DMS153 treated with DMSO at 0.1 percent for 48 hours (cell line): ENCODE measurements around the gene C2orf80.
"Not testable (repeated sequence)": the region's sequence is repeated elsewhere in the genome, so short reads cannot be mapped to it uniquely, and the experiment has no call there.

Experiments
- DNase-seq: peaks from one replicate; lab custom pipeline; 2025; ENCODE audit not compliant: unreplicated experiment; lab: John Stamatoyannopoulos, UW

C2orf80 gene

GRCh38 chr2:208189810-208190503 is at the start of gene C2orf80:
Gene C2orf80 (minus strand): TSS chr2:208190030. CDS start chr2:208186986, 3,044 bp downstream.
- no peak for DNase-seq

- DNase-seq: no peak
These were observed 46.0 kb upstream of the C2orf80 start for GRCh38 chr2:208235860-208236259.

GRCh38 chr2:208234786-208235185 is 45.0 kb upstream of the C2orf80 start:
- DNase-seq: no peak

- no peak for DNase-seq
These were observed 38.6 kb upstream of the C2orf80 start for GRCh38 chr2:208228476-208228875.

- no peak for DNase-seq
These were observed 37.9 kb upstream of the C2orf80 start for GRCh38 chr2:208227581-208228232.

- DNase-seq: no peak
These were observed 35.0 kb upstream of the C2orf80 start for GRCh38 chr2:208224802-208225201.

GRCh38 chr2:208222351-208222750 is 32.5 kb upstream of the C2orf80 start:
- no peak for DNase-seq

GRCh38 chr2:208221873-208222272 is 32.0 kb upstream of the C2orf80 start:
- DNase-seq: not testable (repeated sequence)

- no peak for DNase-seq
These were observed 21.0 kb upstream of the C2orf80 start for GRCh38 chr2:208210688-208211451.

- DNase-seq: no peak
These were observed 18.7 kb upstream of the C2orf80 start for GRCh38 chr2:208208335-208209085.

GRCh38 chr2:208207769-208208168 is 17.9 kb upstream of the C2orf80 start:
- no peak for DNase-seq

GRCh38 chr2:208204166-208204565 is 14.3 kb upstream of the C2orf80 start:
- DNase-seq: no peak

- DNase-seq: no peak
These were observed 5.7 kb upstream of the C2orf80 start for GRCh38 chr2:208195531-208195930.

GRCh38 chr2:208192611-208193236 is 2.9 kb upstream of the C2orf80 start:
- no peak for DNase-seq

GRCh38 chr2:208189069-208189809 is 591 bp downstream of the C2orf80 start:
- DNase-seq: no peak

GRCh38 chr2:208186893-208187292 is 2.9 kb downstream of the C2orf80 start:
- no peak for DNase-seq

- no peak for DNase-seq
These were observed 3.4 kb downstream of the C2orf80 start for GRCh38 chr2:208186465-208186864.

GRCh38 chr2:208183972-208184705 is 5.7 kb downstream of the C2orf80 start:
- no peak for DNase-seq

GRCh38 chr2:208183526-208183925 is 6.3 kb downstream of the C2orf80 start:
- DNase-seq: no peak
